Measurements from ENCODE around the gene ADORA1.

The ADORA1 gene

GRCh38 chr1:203182387-203182953 is 54.9 kb downstream of the ADORA1 start:
- H3K27me3 Mint-ChIP-seq = no peaks in the 10 kb centered on the region
- H3K4me1 Mint-ChIP-seq (ENCODE audit: low read depth) = peaks cover 3% of the 10 kb centered on the region
- no peak overlapping the region for H3K4me3 Mint-ChIP-seq
- no peak overlapping the region for H3K27ac Mint-ChIP-seq
- H3K36me3 Mint-ChIP-seq (ENCODE audit: low read depth) = no peaks in the 10 kb centered on the region
- H3K9me3 Mint-ChIP-seq = no peaks in the 10 kb centered on the region

GRCh38 chr1:203183828-203184227 is 56.3 kb downstream of the ADORA1 start:
- Mint-ChIP-seq H3K27ac (no peak overlapping the region), H3K27me3 (peaks cover 5% of the 10 kb centered on the region), H3K36me3 (ENCODE audit: low read depth) (no peaks in the 10 kb centered on the region), H3K9me3 (no peaks in the 10 kb centered on the region), H3K4me1 (ENCODE audit: low read depth) (peaks cover 3% of the 10 kb centered on the region), H3K4me3 (no peak overlapping the region)

- H3K4me3 Mint-ChIP-seq = no peak overlapping the region
- no peaks in the 10 kb centered on the region for H3K36me3 Mint-ChIP-seq (ENCODE audit: low read depth)
- H3K27ac Mint-ChIP-seq = no peak overlapping the region
- peaks cover 3% of the 10 kb centered on the region for H3K4me1 Mint-ChIP-seq (ENCODE audit: low read depth)
- H3K27me3 Mint-ChIP-seq = peaks cover 5% of the 10 kb centered on the region
- no peaks in the 10 kb centered on the region for H3K9me3 Mint-ChIP-seq
These were observed 56.9 kb downstream of the ADORA1 start for GRCh38 chr1:203184467-203184866.

DNA sequence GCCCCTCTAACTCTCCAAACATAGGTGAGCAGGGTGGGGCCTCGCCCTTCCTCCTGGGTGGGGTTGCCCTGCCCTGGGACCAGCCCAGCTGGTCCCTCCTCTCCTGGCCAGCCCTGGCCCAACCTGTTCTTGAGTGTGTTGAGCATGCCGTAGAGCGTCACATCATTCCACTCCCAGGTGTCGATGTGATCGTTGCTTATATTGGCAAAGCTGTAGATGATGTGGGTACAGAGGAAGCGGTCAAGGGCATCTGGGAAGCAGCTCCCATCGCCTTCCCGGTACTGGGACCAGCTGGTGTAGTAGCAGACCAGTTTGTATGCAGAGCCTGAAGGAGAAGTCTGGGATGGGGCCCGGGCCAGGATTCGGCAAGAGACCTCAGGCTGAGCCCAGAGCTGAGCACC is 57.5 kb downstream of the ADORA1 start:
- H3K36me3 Mint-ChIP-seq (ENCODE audit: low read depth) = no peaks in the 10 kb centered on the region
- H3K27me3 Mint-ChIP-seq = peaks cover 5% of the 10 kb centered on the region
- peaks cover 3% of the 10 kb centered on the region for H3K4me1 Mint-ChIP-seq (ENCODE audit: low read depth)
- no peak overlapping the region for H3K4me3 Mint-ChIP-seq
- H3K27ac Mint-ChIP-seq = no peak overlapping the region
- H3K9me3 Mint-ChIP-seq = no peaks in the 10 kb centered on the region

GRCh38 chr1:203185585-203185984 is 58.1 kb downstream of the ADORA1 start:
- Mint-ChIP-seq H3K27me3 (peaks cover 5% of the 10 kb centered on the region), H3K36me3 (ENCODE audit: low read depth) (no peaks in the 10 kb centered on the region), H3K4me1 (ENCODE audit: low read depth) (peaks cover 3% of the 10 kb centered on the region), H3K4me3 (no peak overlapping the region), H3K27ac (no peak overlapping the region), H3K9me3 (no peaks in the 10 kb centered on the region)

DNA sequence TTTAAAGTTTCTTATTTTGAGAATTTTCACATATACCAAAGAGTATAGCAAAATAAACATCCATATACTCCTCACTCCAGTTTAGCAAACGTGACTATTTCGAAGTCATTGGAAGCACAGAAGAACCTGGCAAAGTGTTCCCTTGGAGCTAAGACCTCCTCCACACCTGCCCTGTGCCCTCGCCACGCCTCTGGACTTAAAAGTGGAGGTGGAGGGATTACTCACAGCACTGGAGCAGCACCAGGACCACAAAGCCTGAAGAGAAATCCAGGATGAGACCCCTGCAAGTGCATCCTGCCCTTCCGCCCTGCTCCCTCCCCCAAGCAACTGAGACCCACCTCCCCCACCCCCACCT is 58.5 kb downstream of the ADORA1 start:
- Mint-ChIP-seq H3K4me3 (no peak overlapping the region), H3K36me3 (ENCODE audit: low read depth) (no peaks in the 10 kb centered on the region), H3K4me1 (ENCODE audit: low read depth) (peaks cover 3% of the 10 kb centered on the region), H3K9me3 (no peaks in the 10 kb centered on the region), H3K27ac (no peak overlapping the region), H3K27me3 (peaks cover 5% of the 10 kb centered on the region)

DNA sequence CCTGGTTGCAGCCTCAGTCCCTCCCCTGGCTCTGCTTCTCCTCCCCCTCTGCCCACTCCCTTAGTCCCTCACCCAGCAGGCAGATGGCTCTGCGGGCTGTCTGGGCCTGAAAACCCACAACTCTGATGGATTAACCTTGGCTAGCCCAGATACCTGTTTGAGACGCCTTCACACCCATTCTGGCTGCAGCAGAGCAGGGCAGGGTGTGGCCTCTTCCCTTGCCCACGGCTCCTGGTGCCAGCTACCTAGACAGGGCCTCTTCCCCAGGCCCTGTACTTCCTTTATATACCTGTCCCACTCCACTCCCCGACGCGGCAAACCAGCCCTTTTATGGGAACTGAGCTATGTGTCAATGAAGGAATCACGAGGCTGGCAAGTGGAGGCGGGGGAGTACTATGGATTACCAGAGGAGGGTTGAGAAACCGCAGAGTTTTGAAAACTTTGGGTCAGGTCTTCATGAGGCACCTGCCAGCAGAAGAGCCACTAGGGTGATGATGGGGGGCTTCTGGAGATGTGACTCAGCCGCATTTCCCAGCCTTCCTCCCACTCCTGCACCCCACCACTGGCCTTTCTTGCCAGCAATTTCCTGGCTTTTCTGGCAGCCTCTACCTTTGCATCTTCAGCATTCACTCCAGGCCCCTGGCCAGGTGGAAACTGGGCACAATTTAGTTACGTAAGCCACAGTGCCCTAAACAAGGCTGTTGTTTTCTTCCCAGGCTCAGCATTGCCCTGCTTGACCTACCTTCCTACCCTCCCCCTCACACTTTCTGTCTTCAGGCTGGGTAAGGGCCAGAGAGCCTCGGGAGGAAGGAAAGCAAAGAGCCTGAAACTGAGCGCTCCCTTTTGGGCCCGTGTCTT is 59.1 kb downstream of the ADORA1 start, which contains the start of gene CHI3L1:
CHI3L1 (minus strand) TSS at position 259 of the 858 bp plus-strand sequence; CDS start at position 178, 81 bp downstream.
- no peaks in the 10 kb centered on the region for H3K9me3 Mint-ChIP-seq
- no peak within 1 kb of the TSS for H3K27ac Mint-ChIP-seq

GRCh38 chr1:203187304-203187685 is 59.8 kb downstream of the ADORA1 start:
- H3K36me3 Mint-ChIP-seq (ENCODE audit: low read depth) = no peaks in the 10 kb centered on the region
- H3K27ac Mint-ChIP-seq = no peak overlapping the region
- peaks cover 5% of the 10 kb centered on the region for H3K27me3 Mint-ChIP-seq
- no peak overlapping the region for H3K4me3 Mint-ChIP-seq
- H3K9me3 Mint-ChIP-seq = no peaks in the 10 kb centered on the region
- H3K4me1 Mint-ChIP-seq (ENCODE audit: low read depth) = peaks cover 3% of the 10 kb centered on the region

More for the DNA sequence above, 59.1 kb downstream of the ADORA1 start, which contains the start of gene CHI3L1:
- Mint-ChIP-seq H3K4me1 (ENCODE audit: low read depth) (peaks cover 3% of the 10 kb centered on the region), H3K27me3 (peaks cover 5% of the 10 kb centered on the region), H3K4me3 (no peak within 1 kb of the TSS), H3K36me3 (ENCODE audit: low read depth) (no peaks in the 10 kb centered on the region)

GRCh38 chr1:203187689-203188264 is 60.3 kb downstream of the ADORA1 start:
- Mint-ChIP-seq H3K36me3 (ENCODE audit: low read depth) (no peaks in the 10 kb centered on the region), H3K9me3 (no peaks in the 10 kb centered on the region), H3K27ac (no peak overlapping the region), H3K4me1 (ENCODE audit: low read depth) (peaks cover 3% of the 10 kb centered on the region), H3K27me3 (peaks cover 5% of the 10 kb centered on the region), H3K4me3 (no peak overlapping the region)

GRCh38 chr1:203188686-203189232 is 61.2 kb downstream of the ADORA1 start:
- Mint-ChIP-seq H3K27me3 (peaks cover 5% of the 10 kb centered on the region), H3K4me1 (ENCODE audit: low read depth) (peaks cover 3% of the 10 kb centered on the region), H3K4me3 (no peak overlapping the region), H3K36me3 (ENCODE audit: low read depth) (no peaks in the 10 kb centered on the region), H3K27ac (no peak overlapping the region), H3K9me3 (no peaks in the 10 kb centered on the region)

DNA sequence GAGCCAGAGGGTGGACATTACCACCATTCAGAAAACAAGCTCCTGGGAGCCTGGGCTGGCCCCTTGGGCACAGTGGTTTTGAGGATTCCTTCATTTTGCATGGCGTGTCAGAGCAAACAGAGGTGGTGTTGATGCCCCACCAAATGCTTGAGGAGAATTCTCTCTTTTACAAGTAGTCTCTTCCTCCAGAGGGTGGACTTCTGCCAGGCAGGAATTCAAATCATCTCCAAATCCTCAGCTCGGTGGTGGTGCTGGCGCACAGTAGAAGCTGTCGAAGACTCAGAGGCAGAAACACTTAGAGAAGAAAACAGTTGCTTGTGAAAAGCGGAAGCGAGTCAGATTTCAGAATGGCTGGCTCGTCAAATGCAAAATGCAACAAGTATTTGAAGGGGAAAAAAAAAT is 62.4 kb downstream of the ADORA1 start:
- Mint-ChIP-seq H3K4me3 (no peak overlapping the region), H3K4me1 (ENCODE audit: low read depth) (peaks cover 3% of the 10 kb centered on the region), H3K27me3 (peaks cover 5% of the 10 kb centered on the region), H3K27ac (no peak overlapping the region), H3K9me3 (no peaks in the 10 kb centered on the region), H3K36me3 (ENCODE audit: low read depth) (no peaks in the 10 kb centered on the region)

GRCh38 chr1:203190949-203191348 is 63.4 kb downstream of the ADORA1 start:
- Mint-ChIP-seq H3K4me3 (no peak overlapping the region), H3K27me3 (peaks cover 5% of the 10 kb centered on the region), H3K27ac (no peak overlapping the region), H3K36me3 (ENCODE audit: low read depth) (no peaks in the 10 kb centered on the region), H3K9me3 (no peaks in the 10 kb centered on the region), H3K4me1 (ENCODE audit: low read depth) (peaks cover 3% of the 10 kb centered on the region)

- Mint-ChIP-seq H3K36me3 (ENCODE audit: low read depth) (no peaks in the 10 kb centered on the region), H3K4me1 (ENCODE audit: low read depth) (peaks cover 3% of the 10 kb centered on the region), H3K27me3 (peaks cover 7% of the 10 kb centered on the region), H3K27ac (no peak overlapping the region), H3K9me3 (no peaks in the 10 kb centered on the region), H3K4me3 (no peak overlapping the region)
These were observed 68.8 kb downstream of the ADORA1 start for GRCh38 chr1:203196371-203196770.

DNA sequence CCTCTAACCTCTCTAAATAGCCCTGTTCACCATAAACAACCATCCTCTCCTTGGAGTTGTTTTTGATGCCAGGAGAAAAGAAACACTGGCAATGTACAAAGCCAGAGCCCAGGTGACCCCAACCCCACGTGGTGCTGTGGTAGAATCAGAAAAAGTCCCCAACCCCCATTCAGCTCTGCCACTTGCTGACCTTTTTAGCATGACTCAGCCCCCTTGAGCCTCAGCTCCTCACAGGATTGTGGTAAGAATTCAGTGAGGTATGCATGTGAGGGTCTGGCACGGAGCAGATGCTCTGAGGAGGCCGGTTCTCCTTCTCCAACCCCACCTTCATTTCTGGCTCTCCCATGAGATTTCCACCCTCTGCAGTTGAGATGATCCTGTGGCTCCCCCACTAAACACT is 70.1 kb downstream of the ADORA1 start:
- Mint-ChIP-seq H3K27me3 (peaks cover 7% of the 10 kb centered on the region), H3K4me1 (ENCODE audit: low read depth) (peaks cover 3% of the 10 kb centered on the region), H3K4me3 (no peak overlapping the region)

GRCh38 chr1:203199002-203199401 is 71.5 kb downstream of the ADORA1 start:
- peaks cover 7% of the 10 kb centered on the region for H3K27me3 Mint-ChIP-seq
- peaks cover 3% of the 10 kb centered on the region for H3K4me1 Mint-ChIP-seq (ENCODE audit: low read depth)
- no peak overlapping the region for H3K4me3 Mint-ChIP-seq
- no peaks in the 10 kb centered on the region for H3K9me3 Mint-ChIP-seq
- no peak overlapping the region for H3K27ac Mint-ChIP-seq
- H3K36me3 Mint-ChIP-seq (ENCODE audit: low read depth) = no peaks in the 10 kb centered on the region

More for the DNA sequence above, 70.1 kb downstream of the ADORA1 start:
- peak overlapping the region; percentile 54 for H3K27ac Mint-ChIP-seq
- no peaks in the 10 kb centered on the region for H3K9me3 Mint-ChIP-seq
- no peaks in the 10 kb centered on the region for H3K36me3 Mint-ChIP-seq (ENCODE audit: low read depth)
